HCT116 (cell line): ENCODE data around the gene KMT5C. TPM values are rescaled to one million over a fixed set of nuclear protein-coding genes. Genes with fewer than 3 reads are reported as not detected.

Experiments
- ATAC-seq: fragments of 200-7000 bp; cut with Tn5 transposase; 2 replicates; pipeline ENCODE4 v1.9.1; 2020; ENCODE audit warnings: mild to moderate bottlenecking, moderate library complexity
- BruUV-seq: library from RNA; stranded (reverse); fragments of 400-500 nt; replicated peaks from 2 replicates; lab custom pipeline; 2021; lab: Mats Ljungman, UMichigan
- CTCF ChIA-PET: fragments of 300-600 bp; sonication (Branson Sonifier 250); formaldehyde crosslinking; loops from one replicate; lab custom pipeline; 2021; ENCODE audit warnings: antibody characterized with exemption; lab: Charles Lee
- POLR2A ChIA-PET: fragments of 300-600, 350-600 bp; sonication (Branson Sonifier 250); formaldehyde crosslinking; loops from one replicate; lab custom pipeline; 2021; ENCODE audit warnings: antibody characterized with exemption; lab: Charles Lee
- RAD21 ChIA-PET, 2 experiments: fragments of 300-600 bp; sonication (Branson Sonifier 250); formaldehyde crosslinking; loops; one replicate each; lab custom pipeline; 2023; ENCODE audit warnings: low total read pairs in 2 of 2; ENCODE audit not compliant: uncharacterized antibody in 2 of 2, unreplicated experiment in 2 of 2, low non-redundant PET in 1 of 2; lab: Charles Lee
- DNase-seq: peaks from one replicate; pipeline ENCODE4 v3.0.0-alpha.2; 2010; ENCODE audit warnings: low read depth, low spot score
- H2AFZ ChIP-seq: fragments of 200-600 bp; shearing (Covaris generic), sonication (generic); 2 replicates; pipeline ENCODE4 v1.6.1; 2017; ENCODE audit warnings: low read depth, mixed run types, mixed read lengths, antibody characterized with exemption, low read length; ENCODE audit not compliant: poor library complexity, severe bottlenecking
- H3K27ac ChIP-seq: 2 replicates; pipeline ENCODE4 v1.5.1; 2012; ENCODE audit warnings: low read depth, low read length
- H3K27me3 ChIP-seq: fragments of 200-600 bp; sonication (generic); 2 replicates; pipeline ENCODE4 v1.6.1; 2016; ENCODE audit warnings: mixed run types, low read length, mixed read lengths; ENCODE audit not compliant: insufficient read depth
- H3K36me3 ChIP-seq, 2 experiments: fragments of 200-500 bp in 1 of 2; fragments of 200-600 bp in 1 of 2; sonication (Bioruptor generic) in 1 of 2; sonication (generic) in 1 of 2; 2 replicates each; pipeline versions ENCODE4 v1.5.1 to v1.6.1; 2014 to 2016; ENCODE audit warnings: low read length in 2 of 2, inconsistent platforms in 1 of 2, mixed read lengths in 1 of 2, mixed run types in 1 of 2; ENCODE audit not compliant: insufficient read depth in 2 of 2, control insufficient read depth in 1 of 2
- H3K4me1 ChIP-seq, 2 experiments: fragments of 200-600 bp in 1 of 2; sonication (generic) in 1 of 2; 2 replicates each; pipeline versions ENCODE4 v1.5.1 to v1.6.1; 2012 to 2017; ENCODE audit warnings: low read length in 2 of 2, inconsistent platforms in 1 of 2, mild to moderate bottlenecking in 1 of 2, mixed read lengths in 1 of 2, mixed run types in 1 of 2, moderate library complexity in 1 of 2; ENCODE audit not compliant: insufficient read depth in 2 of 2, control insufficient read depth in 1 of 2
- H3K4me2 ChIP-seq: fragments of 200-600 bp; sonication (generic); 2 replicates; pipeline ENCODE4 v1.6.1; 2017; ENCODE audit warnings: mixed run types, low read length, mixed read lengths
- H3K4me3 ChIP-seq, 2 experiments: fragments of 200-600 bp in 1 of 2; sonication (generic) in 1 of 2; replicated peaks in 1 of 2; 2 replicates each; pipeline ENCODE4 v1.5.1; 2011 to 2016; ENCODE audit warnings: low read length in 2 of 2, control low read depth in 1 of 2, low read depth in 1 of 2, mild to moderate bottlenecking in 1 of 2, mixed read lengths in 1 of 2, mixed run types in 1 of 2
- H3K79me2 ChIP-seq: fragments of 200-600 bp; sonication (generic); 2 replicates; pipeline ENCODE4 v1.6.1; 2017; ENCODE audit warnings: mild to moderate bottlenecking, mixed run types, low read length, moderate library complexity, mixed read lengths; ENCODE audit not compliant: insufficient read depth
- H3K9ac ChIP-seq: fragments of 200-600 bp; sonication (generic); 2 replicates; pipeline ENCODE4 v1.6.1; 2016; ENCODE audit warnings: low read length, mixed read lengths
- H3K9me2 ChIP-seq: fragments of 200-600 bp; sonication (generic), shearing (Covaris generic); 2 replicates; pipeline ENCODE4 v1.6.1; 2017; ENCODE audit warnings: mixed run types, mild to moderate bottlenecking, moderate library complexity; ENCODE audit not compliant: insufficient read depth
- H3K9me3 ChIP-seq, 2 experiments: fragments of 200-500 bp in 1 of 2; fragments of 200-600 bp in 1 of 2; sonication (Bioruptor generic) in 1 of 2; sonication (generic) in 1 of 2; 2 replicates each; pipeline ENCODE4 v1.6.1; 2014 to 2017; ENCODE audit warnings: low read length in 2 of 2, mixed read lengths in 2 of 2, inconsistent platforms in 1 of 2, low read depth in 1 of 2, mild to moderate bottlenecking in 1 of 2, mixed run types in 1 of 2, moderate library complexity in 1 of 2; ENCODE audit not compliant: control insufficient read depth in 1 of 2, insufficient read depth in 1 of 2
- H4K20me1 ChIP-seq: fragments of 200-600 bp; sonication (generic), shearing (Covaris generic); 2 replicates; pipeline ENCODE4 v1.6.1; 2017; ENCODE audit warnings: mixed run types, mild to moderate bottlenecking, moderate library complexity; ENCODE audit not compliant: insufficient read depth
- CBX3 ChIP-seq: IDR thresholded peaks from 2 replicates; pipeline ENCODE4 v1.6.1; 2012; ENCODE audit warnings: low read depth
- EZH2phosphoT487 ChIP-seq: fragments of 200-600 bp; IDR thresholded peaks from 2 replicates; pipeline ENCODE4 v1.6.1; 2018; ENCODE audit warnings: antibody characterized with exemption, borderline replicate concordance
- POLR2AphosphoS5 ChIP-seq: IDR thresholded peaks from 2 replicates; pipeline ENCODE4 v1.6.1; 2011; ENCODE audit warnings: mild to moderate bottlenecking, low read depth, low read length, moderate library complexity
- SRF ChIP-seq: IDR thresholded peaks from 2 replicates; pipeline ENCODE4 v1.6.1; 2012; ENCODE audit warnings: low read depth
- intact Hi-C: fragments of 100-400 bp; cut with micrococcal nuclease; formaldehyde crosslinking; loops from 2 replicates; pipeline ENCODE4 v1.10.0; 2022
- total RNA-seq: library from RNA; stranded (reverse); gene quantifications from one replicate; pipeline ENCODE4 v1.2.1, GENCODE V29; 2021; ENCODE audit not compliant: unreplicated experiment

The KMT5C gene
- total RNA-seq, 1 experiment from 2014 or later = 27.5 TPM

- Histone ChIP-seq H3K9ac (no peak overlapping the region), H3K27ac (no peak overlapping the region), H3K36me3 (no peaks in the 10 kb centered on the region), H3K9me2 (no peaks in the 10 kb centered on the region), H3K4me1 (peaks cover 20 to 51% of the 10 kb centered on the region in 2 experiments; a peak in 3 of 4 replicates), H3K4me2 (no peak overlapping the region), H4K20me1 (no peaks in the 10 kb centered on the region), H3K79me2 (peaks cover 9% of the 10 kb centered on the region), H3K9me3 (no peaks in the 10 kb centered on the region), H3K4me3 (no peak overlapping the region), H3K27me3 (no peaks in the 10 kb centered on the region), H2AFZ (no peak overlapping the region)
- RAD21 ChIA-PET = no interaction called here
- peak; percentile 26; the same call in 1 of the 2 replicates for TF ChIP-seq POLR2AphosphoS5
- TF ChIP-seq EZH2phosphoT487 = no peak
- POLR2A ChIA-PET = no interaction called here
- intact Hi-C loops = no loop called here
- ATAC-seq (no peak), DNase-seq (no peak)
- no TSS peak for BruUV-seq
- CTCF ChIA-PET = no interaction called here
Observed at GRCh38 chr19:55377356-55378131, 37.9 kb downstream of the KMT5C start.

DNA sequence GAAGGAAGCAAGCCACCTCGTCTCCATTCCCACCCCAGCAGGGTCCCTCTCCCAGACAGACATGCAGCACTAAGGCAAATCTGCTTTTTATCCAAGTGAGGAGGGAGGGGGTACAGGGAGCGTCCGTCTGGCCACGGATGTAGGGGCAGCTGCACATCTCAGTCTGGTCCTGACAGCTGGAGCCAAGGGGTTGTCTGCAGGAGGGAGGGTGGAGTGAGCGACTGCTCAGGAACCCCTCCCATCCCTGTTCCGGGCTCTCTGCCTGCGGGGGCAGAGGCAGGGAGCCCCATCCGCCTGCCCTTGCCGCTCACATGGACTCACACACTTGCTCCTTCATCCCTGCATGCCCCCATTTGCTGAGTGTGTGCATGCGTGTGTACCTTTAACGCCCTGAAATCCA, 39.5 kb downstream of the KMT5C start:
- H3K27ac ChIP-seq = no peak overlapping the region
- H3K4me1 ChIP-seq = peaks cover 14 to 45% of the 10 kb centered on the region in 2 experiments; a peak in 3 of 4 replicates
- H4K20me1 ChIP-seq = no peaks in the 10 kb centered on the region
- intact Hi-C loops = no loop called here
- POLR2A ChIA-PET = interaction anchor here (0.6 to 1.4 kb wide), 2 partner anchors 10 to 204 kb away, joined by 3 to 4 read pairs; no protein-coding TSS in a partner anchor
- CTCF ChIA-PET = no interaction called here
- H3K9me2 ChIP-seq = no peaks in the 10 kb centered on the region
- no peak overlapping the region for H2AFZ ChIP-seq
- no peak overlapping the region for H3K9ac ChIP-seq
- no peak overlapping the region for H3K4me2 ChIP-seq
- RAD21 ChIA-PET = no interaction called here
- H3K79me2 ChIP-seq = peaks cover 18% of the 10 kb centered on the region
- no peak overlapping the region for H3K4me3 ChIP-seq
- ATAC-seq (no peak), DNase-seq (no peak)
- TF ChIP-seq CBX3 (no peak), SRF (no peak)
- H3K27me3 ChIP-seq = no peaks in the 10 kb centered on the region
- no peaks in the 10 kb centered on the region for H3K9me3 ChIP-seq
- no peaks in the 10 kb centered on the region for H3K36me3 ChIP-seq
- no TSS peak for BruUV-seq
